Calu3 (cell line): ENCODE measurements around the gene HEYL. TPM values are rescaled to one million over a fixed set of nuclear protein-coding genes. Genes with fewer than 3 reads are reported as not detected.

Experiments used
- BruUV-seq: library from RNA; stranded (reverse); fragments of 400-500 nt; replicated peaks from 2 replicates; lab custom pipeline; 2021; lab: Mats Ljungman, UMichigan
- CTCF ChIA-PET: fragments of 300-600 bp; sonication (Branson Sonifier 250); formaldehyde crosslinking; loops from one replicate; lab custom pipeline; 2022; ENCODE audit warnings: antibody characterized with exemption; lab: Charles Lee
- DNase-seq: peaks from one replicate; pipeline ENCODE4 v3.0.0; 2022
- H3K27ac Mint-ChIP-seq: one replicate; pipeline ENCODE4 v1.8.0; 2022; ENCODE audit warnings: mixed read lengths; ENCODE audit not compliant: unreplicated experiment
- H3K27me3 Mint-ChIP-seq: one replicate; pipeline ENCODE4 v1.8.0; 2022; ENCODE audit warnings: mixed read lengths; ENCODE audit not compliant: unreplicated experiment
- H3K36me3 Mint-ChIP-seq: one replicate; pipeline ENCODE4 v1.8.0; 2022; ENCODE audit warnings: mild to moderate bottlenecking, moderate library complexity, mixed read lengths; ENCODE audit not compliant: insufficient read depth, unreplicated experiment
- H3K4me1 Mint-ChIP-seq: one replicate; pipeline ENCODE4 v1.8.0; 2022; ENCODE audit warnings: mild to moderate bottlenecking, low read depth, mixed read lengths; ENCODE audit not compliant: unreplicated experiment
- H3K4me3 Mint-ChIP-seq: one replicate; pipeline ENCODE4 v1.8.0; 2022; ENCODE audit warnings: mild to moderate bottlenecking, low read depth, moderate library complexity, mixed read lengths; ENCODE audit not compliant: unreplicated experiment
- H3K9me3 Mint-ChIP-seq: one replicate; pipeline ENCODE4 v1.8.0; 2022; ENCODE audit warnings: low read depth, mixed read lengths; ENCODE audit not compliant: unreplicated experiment
- CTCF ChIP-seq: fragments of 200-600 bp; IDR thresholded peaks from one replicate; pipeline ENCODE4 v1.8.0; 2022; ENCODE audit warnings: antibody characterized with exemption; ENCODE audit not compliant: unreplicated experiment
- intact Hi-C: fragments of 100-400 bp; cut with micrococcal nuclease; formaldehyde crosslinking; loops from one replicate; pipeline ENCODE4 v1.10.0; 2022; ENCODE audit not compliant: unreplicated experiment
- total RNA-seq: library from RNA; stranded (reverse); gene quantifications from 2 replicates; pipeline ENCODE4 v1.2.3, GENCODE V29; 2022

Gene HEYL
- total RNA-seq, 1 experiment from 2014 or later: 0.09 TPM

- CTCF ChIA-PET: interaction anchor here (0.7 to 0.8 kb wide), 2 partner anchors 13 to 136 kb away, joined by 3 to 4 read pairs; no protein-coding TSS in a partner anchor
- Mint-ChIP-seq H3K4me1 (no peaks in the 10 kb centered on the region), H3K27me3 (peaks cover 85% of the 10 kb centered on the region), H3K9me3 (no peaks in the 10 kb centered on the region), H3K27ac (no peak overlapping the region), H3K4me3 (no peak overlapping the region), H3K36me3 (no peaks in the 10 kb centered on the region)
- TF ChIP-seq CTCF: no peak
- no TSS peak for BruUV-seq
- DNase-seq: no peak
- intact Hi-C loops: no loop called here
These were observed 29.5 kb upstream of the HEYL start for GRCh38 chr1:39668894-39669293.

- intact Hi-C loops: no loop called here
- Mint-ChIP-seq H3K27me3 (peaks cover 85% of the 10 kb centered on the region), H3K4me1 (no peaks in the 10 kb centered on the region), H3K27ac (no peak overlapping the region), H3K9me3 (no peaks in the 10 kb centered on the region), H3K36me3 (no peaks in the 10 kb centered on the region), H3K4me3 (no peak overlapping the region)
- no peak for TF ChIP-seq CTCF
- BruUV-seq: no TSS peak
- no peak for DNase-seq
- CTCF ChIA-PET: interaction anchor here (1.0 kb wide), 1 partner anchor 10 kb away, joined by 4 read pairs; no protein-coding TSS in a partner anchor
These were observed 28.7 kb upstream of the HEYL start for GRCh38 chr1:39668111-39668510.

- no peak for DNase-seq
- BruUV-seq: no TSS peak
- CTCF ChIA-PET: interaction anchor here (0.6 to 0.7 kb wide), 2 partner anchors 159 to 416 kb away, joined by 3 to 5 read pairs; no protein-coding TSS in a partner anchor
- H3K4me3 Mint-ChIP-seq: no peak overlapping the region
- peaks cover 87% of the 10 kb centered on the region for H3K27me3 Mint-ChIP-seq
- intact Hi-C loops: no loop called here
- H3K4me1 Mint-ChIP-seq: no peaks in the 10 kb centered on the region
- H3K9me3 Mint-ChIP-seq: no peaks in the 10 kb centered on the region
- no peaks in the 10 kb centered on the region for H3K36me3 Mint-ChIP-seq
- H3K27ac Mint-ChIP-seq: no peak overlapping the region
- no peak for TF ChIP-seq CTCF
These were observed 27.3 kb upstream of the HEYL start for GRCh38 chr1:39666772-39667171.

GRCh38 chr1:39663559-39663958 is 24.1 kb upstream of the HEYL start:
- DNase-seq: no peak
- Mint-ChIP-seq H3K27ac (no peak overlapping the region), H3K9me3 (no peaks in the 10 kb centered on the region), H3K27me3 (peaks cover 90% of the 10 kb centered on the region), H3K4me1 (no peaks in the 10 kb centered on the region), H3K36me3 (no peaks in the 10 kb centered on the region), H3K4me3 (no peak overlapping the region)
- intact Hi-C loops: no loop called here
- TF ChIP-seq CTCF: no peak
- CTCF ChIA-PET: no interaction called here
- BruUV-seq: no TSS peak
